GM18520 (cell line): ENCODE results near the gene PAXX.
A peak's percentile ranks its signal among the peaks of the same experiment; 100 is the strongest.
"Not testable (repeated sequence)": the region's sequence is repeated elsewhere in the genome, so short reads cannot be mapped to it uniquely, and the experiment has no call there.

Experiments used
- ATAC-seq: cut with Tn5 transposase; IDR thresholded peaks from one replicate; pipeline ENCODE4 v1.9.1; 2021; ENCODE audit not compliant: unreplicated experiment

Gene PAXX

GRCh38 chr9:137000177-137000930, 8.1 kb downstream of the PAXX start:
- peak; percentile 79 for ATAC-seq

GRCh38 chr9:137001857-137002645, 9.8 kb downstream of the PAXX start:
- no peak for ATAC-seq

GRCh38 chr9:137002646-137003041, 10.4 kb downstream of the PAXX start:
- ATAC-seq: no peak

- not testable (repeated sequence) for ATAC-seq
Observed at GRCh38 chr9:137004285-137004684, 12.1 kb downstream of the PAXX start.

GRCh38 chr9:137006116-137007003, 14.1 kb downstream of the PAXX start:
- ATAC-seq: no peak

GRCh38 chr9:137007108-137007815, 15.0 kb downstream of the PAXX start:
- ATAC-seq: no peak

- ATAC-seq: no peak
Observed at GRCh38 chr9:137007816-137008270, 15.6 kb downstream of the PAXX start.

- no peak for ATAC-seq
Observed at GRCh38 chr9:137008312-137008711, 16.1 kb downstream of the PAXX start.

- no peak for ATAC-seq
Observed at GRCh38 chr9:137009217-137009616, 17.0 kb downstream of the PAXX start.

GRCh38 chr9:137009938-137010732, 17.9 kb downstream of the PAXX start:
- no peak for ATAC-seq

- ATAC-seq: no peak
Observed at GRCh38 chr9:137011156-137011555, 18.9 kb downstream of the PAXX start.

- no peak for ATAC-seq
Observed at GRCh38 chr9:137011907-137012675, 19.9 kb downstream of the PAXX start.

GRCh38 chr9:137012694-137013570, 20.7 kb downstream of the PAXX start:
- no peak for ATAC-seq

GRCh38 chr9:137013571-137013940, 21.3 kb downstream of the PAXX start:
- ATAC-seq: no peak

- no peak for ATAC-seq
Observed at GRCh38 chr9:137014166-137014565, 21.9 kb downstream of the PAXX start.

GRCh38 chr9:137014776-137015539, 22.7 kb downstream of the PAXX start:
- ATAC-seq: no peak

GRCh38 chr9:137015540-137015930, 23.3 kb downstream of the PAXX start:
- ATAC-seq: no peak
